Astrocyte of the spinal cord (primary cell): ENCODE results near the gene RASSF5.

Experiments used
- DNase-seq: peaks from one replicate; pipeline ENCODE4 v3.0.0; 2011; ENCODE audit warnings: low read depth, low spot score
- H3K4me3 ChIP-seq: 2 replicates; pipeline ENCODE4 v1.5.1; 2011; ENCODE audit warnings: low read depth, mild to moderate bottlenecking, low read length, moderate library complexity
- CTCF ChIP-seq: IDR thresholded peaks from 2 replicates; pipeline ENCODE4 v1.5.1; 2012; ENCODE audit warnings: low read depth, mild to moderate bottlenecking, low read length, inconsistent platforms
- in situ Hi-C: cut with HindIII; loops from 2 replicates; pipeline ENCODE4 v1.10.0; 2017; ENCODE audit warnings: low sequenced_read_pairs

The RASSF5 gene

GRCh38 chr1:206529425-206529824 lies 22.1 kb downstream of the RASSF5 start:
- no peak for TF ChIP-seq CTCF
- no peak overlapping the region for H3K4me3 ChIP-seq
- in situ Hi-C loops = no loop called here
- DNase-seq = no peak

- in situ Hi-C loops = no loop called here
- no peak overlapping the region for H3K4me3 ChIP-seq
- no peak for TF ChIP-seq CTCF
- DNase-seq = no peak
Measured at GRCh38 chr1:206532368-206532767, 25.0 kb downstream of the RASSF5 start.

- no peak for DNase-seq
- no peak overlapping the region for H3K4me3 ChIP-seq
- no peak for TF ChIP-seq CTCF
- in situ Hi-C loops = no loop called here
Measured at GRCh38 chr1:206534552-206534951, 27.2 kb downstream of the RASSF5 start.

GRCh38 chr1:206535853-206536188 lies 28.5 kb downstream of the RASSF5 start:
- no peak for TF ChIP-seq CTCF
- DNase-seq = no peak
- H3K4me3 ChIP-seq = no peak overlapping the region
- in situ Hi-C loops = no loop called here

- in situ Hi-C loops = no loop called here
- peak; percentile 13 for DNase-seq
- H3K4me3 ChIP-seq = no peak overlapping the region
- TF ChIP-seq CTCF = no peak
Measured at GRCh38 chr1:206537141-206537540, 29.8 kb downstream of the RASSF5 start.

GRCh38 chr1:206538086-206538770 lies 30.9 kb downstream of the RASSF5 start:
- in situ Hi-C loops = no loop called here
- no peak overlapping the region for H3K4me3 ChIP-seq
- TF ChIP-seq CTCF = no peak
- DNase-seq = no peak
